AG04449 (cell line): Measurements from ENCODE around the gene GNPTAB.

Experiments
- CTCF ChIA-PET: fragments of 350-600 bp; formaldehyde crosslinking; extraction: SDS; loops from one replicate; lab custom pipeline; 2021; ENCODE audit warnings: antibody characterized with exemption; lab: Yijun Ruan, JAX
- POLR2A ChIA-PET: fragments of 400-600, 350-600 bp; formaldehyde crosslinking; extraction: SDS; loops from one replicate; lab custom pipeline; 2020; ENCODE audit warnings: antibody characterized with exemption, inconsistent platforms; lab: Yijun Ruan, JAX
- DNase-seq: peaks from one replicate; pipeline ENCODE4 v3.0.0-alpha.2; 2010; ENCODE audit warnings: low read depth, low spot score
- H3K4me3 ChIP-seq: 2 replicates; pipeline ENCODE4 v1.5.1; 2011; ENCODE audit warnings: low read depth, mild to moderate bottlenecking, control low read depth, low read length
- CTCF ChIP-seq: IDR thresholded peaks from one replicate; pipeline ENCODE4 v1.5.1; 2011; ENCODE audit warnings: mild to moderate bottlenecking, moderate library complexity, low read length, control low read depth, inconsistent platforms; ENCODE audit not compliant: insufficient read depth; ENCODE audit errors: missing control alignments

The GNPTAB gene

GRCh38 chr12:101746196-101746595 is 84.6 kb downstream of the GNPTAB start:
- POLR2A ChIA-PET = no interaction called here
- no peak for TF ChIP-seq CTCF
- CTCF ChIA-PET = interaction anchor here (1.5 to 2.4 kb wide), 4 partner anchors 10 to 28 kb away, joined by 3 to 13 read pairs (median 6); no protein-coding TSS in a partner anchor

GRCh38 chr12:101745481-101745880 is 85.3 kb downstream of the GNPTAB start:
- ChIA-PET POLR2A (no interaction called here), CTCF (interaction anchor here (1.5 to 2.4 kb wide), 3 partner anchors 11 to 28 kb away, joined by 4 to 13 read pairs (median 9); no protein-coding TSS in a partner anchor)
- H3K4me3 ChIP-seq = no peak overlapping the region
- TF ChIP-seq CTCF = no peak
- no peak for DNase-seq

More at GRCh38 chr12:101746196-101746595, 84.6 kb downstream of the GNPTAB start:
- no peak overlapping the region for H3K4me3 ChIP-seq
- DNase-seq = no peak

- no peak for DNase-seq
- H3K4me3 ChIP-seq = no peak overlapping the region
- no peak for TF ChIP-seq CTCF
- CTCF ChIA-PET = no interaction called here
- POLR2A ChIA-PET = no interaction called here
Measured at GRCh38 chr12:101743724-101744472, 86.9 kb downstream of the GNPTAB start.

- DNase-seq = peak; percentile 7
- POLR2A ChIA-PET = no interaction called here
- no peak for TF ChIP-seq CTCF
- CTCF ChIA-PET = interaction anchor here (0.8 kb wide), 1 partner anchor 24 kb away, joined by 3 read pairs; no protein-coding TSS in a partner anchor
- no peak overlapping the region for H3K4me3 ChIP-seq
Measured at GRCh38 chr12:101743242-101743641, 87.5 kb downstream of the GNPTAB start.

GRCh38 chr12:101740980-101741379 is 89.8 kb downstream of the GNPTAB start:
- CTCF ChIA-PET = no interaction called here
- no peak for DNase-seq
- POLR2A ChIA-PET = no interaction called here
- no peak overlapping the region for H3K4me3 ChIP-seq
- no peak for TF ChIP-seq CTCF

GRCh38 chr12:101740566-101740965 is 90.2 kb downstream of the GNPTAB start:
- no peak for DNase-seq

More at GRCh38 chr12:101740566-101740965, 90.2 kb downstream of the GNPTAB start:
- ChIA-PET POLR2A (no interaction called here), CTCF (no interaction called here)
- TF ChIP-seq CTCF = no peak
- H3K4me3 ChIP-seq = no peak overlapping the region
